Measurements from ENCODE around the gene UGT1A8.

The UGT1A8 gene

GRCh38 chr2:233818639-233819621 lies 201.5 kb downstream of the UGT1A8 start:
- DNase-seq (ENCODE audit: low spot score), result no peak

DNA sequence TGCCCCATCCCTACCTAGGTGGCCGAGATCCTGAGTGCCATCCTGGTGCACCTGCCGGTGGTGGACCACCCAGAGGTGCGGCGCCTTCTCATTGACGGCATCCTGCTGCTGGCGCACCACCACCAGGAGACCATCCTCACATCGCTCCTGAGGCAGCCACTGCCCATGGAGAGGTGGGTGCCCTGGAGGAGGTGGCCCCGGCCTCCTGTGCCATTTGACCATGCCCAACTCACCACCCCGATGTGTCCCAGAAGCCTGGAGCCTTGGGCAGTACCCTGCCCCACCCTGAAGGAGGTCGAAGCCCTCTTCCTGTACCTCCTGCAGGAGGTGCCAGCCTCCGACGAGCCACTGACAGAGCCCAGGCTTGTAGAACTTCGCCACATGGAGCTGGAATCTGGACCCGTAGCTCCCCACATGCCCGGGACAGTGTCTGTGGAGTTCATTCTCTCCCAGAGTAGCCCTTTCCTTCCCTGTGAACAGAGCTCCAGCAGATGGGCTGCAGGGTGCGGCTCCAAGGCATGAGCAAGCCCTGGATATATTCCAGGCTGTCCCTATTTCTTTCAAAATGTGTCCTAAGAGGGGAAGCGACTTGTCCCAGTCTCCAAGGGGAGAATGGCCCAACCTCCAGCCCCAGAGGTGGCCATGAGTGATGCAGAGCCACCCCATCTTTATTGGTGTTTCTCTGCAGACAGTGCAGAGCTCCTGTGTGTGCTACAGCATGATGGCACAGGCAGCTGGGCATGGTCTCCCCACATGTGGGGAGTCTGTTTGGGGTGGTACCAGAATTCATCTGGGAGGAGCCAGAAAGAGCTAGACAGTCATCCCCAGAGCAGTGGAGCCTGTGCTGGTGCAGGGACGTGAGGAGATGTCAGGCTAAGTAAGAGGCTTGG lies 202.7 kb downstream of the UGT1A8 start:
- DNase-seq (ENCODE audit: low spot score), result no peak

GRCh38 chr2:233820774-233821105 lies 203.3 kb downstream of the UGT1A8 start:
- no peak for DNase-seq (ENCODE audit: low spot score)

DNA sequence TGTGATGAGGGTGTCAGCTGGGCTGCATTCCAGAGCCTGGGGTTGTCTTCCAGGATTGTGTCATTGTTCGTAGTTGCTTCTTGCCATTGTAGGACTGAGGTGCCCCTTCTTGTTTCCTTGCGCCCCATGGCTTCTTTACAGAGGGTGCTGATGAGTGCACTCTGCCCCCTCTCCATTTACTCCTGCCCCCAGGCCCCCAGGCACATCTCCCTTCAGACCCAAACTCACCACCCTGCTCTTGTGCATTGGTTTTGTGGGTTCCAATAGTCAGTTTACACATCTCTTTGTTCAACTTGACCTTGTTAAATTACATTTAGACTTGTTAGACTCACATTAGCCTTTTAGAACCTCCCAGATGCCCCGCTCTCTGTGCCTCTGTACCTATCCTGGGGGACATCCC lies 203.8 kb downstream of the UGT1A8 start:
- no peak for DNase-seq (ENCODE audit: low spot score)

DNA sequence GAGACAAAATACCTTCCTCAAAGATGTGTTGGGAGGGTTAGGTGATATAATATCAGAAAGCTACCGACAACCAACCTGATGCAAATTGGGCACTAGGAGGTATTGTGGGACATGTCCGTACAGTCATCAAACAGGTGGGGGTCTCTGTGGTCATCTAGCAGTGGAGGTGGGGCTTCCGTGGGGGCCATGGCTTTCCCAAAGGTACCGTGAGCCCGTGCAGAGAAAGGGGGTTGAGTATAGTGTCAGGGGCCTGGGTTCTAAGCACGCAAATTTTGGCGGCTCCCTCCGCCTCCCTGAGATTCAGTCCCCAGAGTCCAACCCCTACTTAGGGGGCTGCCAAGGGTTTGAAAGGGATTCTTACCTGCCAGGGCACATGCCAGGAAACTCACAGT lies 204.3 kb downstream of the UGT1A8 start:
- DNase-seq (ENCODE audit: low spot score), result no peak

DNA sequence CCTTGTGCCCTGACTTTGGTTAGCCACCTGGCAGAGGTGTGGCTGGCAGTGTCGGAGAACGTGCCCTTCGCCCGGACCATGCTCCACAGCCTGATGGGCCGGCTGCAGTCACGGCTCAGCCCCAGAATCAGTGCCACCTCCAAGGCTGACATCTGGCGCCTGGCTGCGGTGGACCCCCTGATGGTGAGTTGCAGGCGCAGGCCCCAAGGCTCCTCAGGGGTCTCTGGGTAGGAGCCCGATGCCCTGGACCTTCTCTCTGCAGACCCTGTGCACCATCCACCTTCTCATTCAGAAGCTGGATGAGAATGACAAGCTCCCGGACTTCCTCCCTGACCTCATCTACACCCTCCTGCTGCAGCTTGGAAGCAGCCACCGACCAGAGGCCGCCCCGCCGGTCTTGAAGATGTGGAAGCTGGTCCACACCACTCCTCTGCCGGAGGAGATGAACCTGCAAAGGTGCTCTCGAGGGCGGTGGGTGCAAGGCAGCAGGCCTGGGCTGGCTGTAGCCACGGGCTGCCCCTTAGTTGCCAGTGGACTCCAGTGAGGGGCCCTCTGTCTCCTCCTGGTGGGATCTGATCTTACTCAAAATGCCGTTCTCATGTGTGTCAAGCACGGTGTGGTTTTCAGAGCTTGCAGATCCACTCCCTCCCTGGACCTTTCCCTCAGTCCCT lies 204.8 kb downstream of the UGT1A8 start:
- no peak for DNase-seq (ENCODE audit: low spot score)
